Upper lobe of left lung (tissue), 6 donors: ENCODE results near the gene VPS13D. TPM values are rescaled to one million over a fixed set of nuclear protein-coding genes. Genes with fewer than 3 reads are reported as not detected.

Experiments used
- ATAC-seq, 2 donors: fragments of 200-7000 bp; cut with Tn5 transposase; one replicate each; pipeline ENCODE4 v1.9.1; 2022; ENCODE audit warnings: mild to moderate bottlenecking in 2 of 2, moderate library complexity in 2 of 2; ENCODE audit not compliant: low FRiP score in 2 of 2
- DNase-seq, 2 donors: peaks; one replicate each; pipeline ENCODE4 v3.0.0-alpha.2; 2019 to 2020
- H3K27ac ChIP-seq, 4 donors: fragments of 200-600 bp; sonication (generic); one replicate each; pipeline ENCODE4 v1.5.1; 2016 to 2019
- H3K27me3 ChIP-seq, 4 donors: fragments of 200-600 bp; sonication (generic); one replicate each; pipeline ENCODE4 v1.5.1; 2017 to 2019
- H3K36me3 ChIP-seq, 4 donors: fragments of 200-600 bp; sonication (generic); one replicate each; pipeline ENCODE4 v1.5.1; 2016 to 2019
- H3K4me1 ChIP-seq, 4 donors: fragments of 200-600 bp; sonication (generic); one replicate each; pipeline ENCODE4 v1.5.1; 2018 to 2019
- H3K4me3 ChIP-seq, 4 donors: fragments of 200-600 bp; sonication (generic); one replicate each; pipeline ENCODE4 v1.5.1; 2017 to 2019; ENCODE audit warnings: mild to moderate bottlenecking in 2 of 4, moderate library complexity in 1 of 4
- H3K9me3 ChIP-seq, 4 donors: fragments of 200-600 bp; sonication (generic); one replicate each; pipeline ENCODE4 v1.5.1; 2018 to 2019
- CTCF ChIP-seq, 6 experiments: fragments of 450-650 bp in 4 of 6; fragments of 200-600 bp in 2 of 6; sonication (generic) in 2 of 6; IDR thresholded peaks; one replicate each; pipeline ENCODE4 v1.5.1; 2016 to 2019; ENCODE audit warnings: antibody characterized with exemption in 6 of 6
- EP300 ChIP-seq, 4 donors: sonication (generic); formaldehyde crosslinking; IDR thresholded peaks; one replicate each; pipeline ENCODE4 v1.5.1; 2017; ENCODE audit warnings: antibody characterized with exemption in 4 of 4, control low read depth in 2 of 4
- POLR2A ChIP-seq, 4 donors: fragments of 450-650 bp; IDR thresholded peaks; one replicate each; pipeline ENCODE4 v1.5.1; 2016 to 2017; ENCODE audit warnings: antibody characterized with exemption in 4 of 4, mild to moderate bottlenecking in 2 of 4
- POLR2AphosphoS5 ChIP-seq, 2 donors: sonication (generic); formaldehyde crosslinking; IDR thresholded peaks; one replicate each; pipeline ENCODE4 v1.5.1; 2017; ENCODE audit warnings: antibody characterized with exemption in 2 of 2
- whole genome bisulfite sequencing, 2 donors: methylation state at CpG; one replicate each; pipeline ENCODE4 v1.1.5; 2017 to 2018; 5-methylcytosine and 5-hydroxymethylcytosine counted together
- total RNA-seq, 6 donors: library from RNA; depleted of rRNA in 4 of 6; stranded (reverse); fragments of >200 nt in 4 of 6; gene quantifications; one replicate each; pipeline versions ENCODE4 v1.1.0 to v1.2.1, GENCODE V29; 2016 to 2021
- donor health status: DM: no; HTN: no; CAD: no; lungs with moderate emphysema.
- donor health status: DM: no; HTN: yes; CAD: no; lungs with severe emphysema.

Gene VPS13D, protein sequence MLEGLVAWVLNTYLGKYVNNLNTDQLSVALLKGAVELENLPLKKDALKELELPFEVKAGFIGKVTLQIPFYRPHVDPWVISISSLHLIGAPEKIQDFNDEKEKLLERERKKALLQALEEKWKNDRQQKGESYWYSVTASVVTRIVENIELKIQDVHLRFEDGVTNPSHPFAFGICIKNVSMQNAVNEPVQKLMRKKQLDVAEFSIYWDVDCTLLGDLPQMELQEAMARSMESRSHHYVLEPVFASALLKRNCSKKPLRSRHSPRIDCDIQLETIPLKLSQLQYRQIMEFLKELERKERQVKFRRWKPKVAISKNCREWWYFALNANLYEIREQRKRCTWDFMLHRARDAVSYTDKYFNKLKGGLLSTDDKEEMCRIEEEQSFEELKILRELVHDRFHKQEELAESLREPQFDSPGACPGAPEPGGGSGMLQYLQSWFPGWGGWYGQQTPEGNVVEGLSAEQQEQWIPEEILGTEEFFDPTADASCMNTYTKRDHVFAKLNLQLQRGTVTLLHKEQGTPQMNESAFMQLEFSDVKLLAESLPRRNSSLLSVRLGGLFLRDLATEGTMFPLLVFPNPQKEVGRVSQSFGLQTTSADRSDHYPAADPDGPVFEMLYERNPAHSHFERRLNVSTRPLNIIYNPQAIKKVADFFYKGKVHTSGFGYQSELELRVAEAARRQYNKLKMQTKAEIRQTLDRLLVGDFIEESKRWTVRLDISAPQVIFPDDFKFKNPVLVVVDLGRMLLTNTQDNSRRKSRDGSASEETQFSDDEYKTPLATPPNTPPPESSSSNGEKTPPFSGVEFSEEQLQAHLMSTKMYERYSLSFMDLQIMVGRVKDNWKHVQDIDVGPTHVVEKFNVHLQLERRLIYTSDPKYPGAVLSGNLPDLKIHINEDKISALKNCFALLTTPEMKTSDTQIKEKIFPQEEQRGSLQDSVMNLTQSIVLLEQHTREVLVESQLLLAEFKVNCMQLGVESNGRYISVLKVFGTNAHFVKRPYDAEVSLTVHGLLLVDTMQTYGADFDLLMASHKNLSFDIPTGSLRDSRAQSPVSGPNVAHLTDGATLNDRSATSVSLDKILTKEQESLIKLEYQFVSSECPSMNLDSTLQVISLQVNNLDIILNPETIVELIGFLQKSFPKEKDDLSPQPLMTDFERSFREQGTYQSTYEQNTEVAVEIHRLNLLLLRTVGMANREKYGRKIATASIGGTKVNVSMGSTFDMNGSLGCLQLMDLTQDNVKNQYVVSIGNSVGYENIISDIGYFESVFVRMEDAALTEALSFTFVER (N-terminal part only)
- total RNA-seq = 100 to 1,000 TPM in 2 of 6 donors, 10 to 100 TPM in 4; 54.9 to 181 (median 87.9) TPM

DNA sequence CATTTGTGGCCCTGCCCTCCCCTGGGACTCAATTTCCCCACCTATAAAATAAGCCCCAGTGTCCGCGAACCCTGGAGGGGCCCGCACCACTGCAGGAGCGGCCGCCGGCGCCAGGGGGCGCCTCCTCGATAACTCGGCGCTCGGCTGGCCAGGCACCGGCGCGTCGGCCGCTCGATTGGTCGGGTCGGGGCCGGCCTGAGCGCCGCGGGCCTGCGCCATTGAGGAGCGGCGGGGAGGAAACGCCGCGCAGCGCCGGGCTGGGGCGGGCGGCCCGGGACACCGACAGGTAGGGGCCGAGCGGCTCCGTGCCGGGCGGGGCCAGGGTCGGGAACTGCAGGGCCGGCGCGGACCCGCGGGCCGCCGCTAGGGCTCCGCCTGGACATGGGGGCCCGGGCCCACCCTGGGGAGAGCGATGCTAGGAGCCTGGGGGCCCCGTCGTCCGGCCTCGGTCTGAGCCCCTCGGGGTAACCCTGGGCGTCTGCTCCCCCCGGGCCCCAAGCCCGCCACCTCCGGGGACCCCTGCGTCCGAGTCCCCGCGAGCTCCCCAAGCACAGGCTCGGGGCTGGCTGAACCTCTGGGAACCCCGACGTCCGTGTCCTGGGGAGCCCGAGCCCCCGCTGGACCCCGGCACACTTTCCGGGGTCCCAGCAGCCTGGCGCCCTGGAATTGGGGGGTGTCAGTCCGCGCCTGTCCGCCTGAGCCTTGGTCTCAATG, at the start of gene VPS13D:
TSS of gene VPS13D (plus strand) at position 196 of the 714 bp plus-strand sequence. CDS start 4,237 bp downstream, outside the sequence.
- ATAC-seq (peak; percentile 90 to 98), DNase-seq (peak; percentile 93 to 98)
- peak within 1 kb of the TSS; percentile 87 to 99 (median 96) for H3K4me3 ChIP-seq
- H3K36me3 ChIP-seq = peaks cover 0 to 10% (median 3%) of the 10 kb centered on the region in 4 donors
- WGBS, 2 donors = 0% methylated on average over 7 to 8 of the region's 77 CpGs
- no peaks in the 10 kb centered on the region for H3K9me3 ChIP-seq
- peaks cover 15 to 18% (median 16%) of the 10 kb centered on the region in 4 donors for H3K4me1 ChIP-seq
- H3K27me3 ChIP-seq = no peaks in the 10 kb centered on the region
- TF ChIP-seq POLR2AphosphoS5 (IDR thresholded peaks at IDR 0.05) = peak; percentile 39 to 62
- TF ChIP-seq POLR2A (IDR thresholded peaks at IDR 0.05) = peak in 3 of 4 donors; percentile 33 to 84 (median 57)
- peak; percentile 93 to 98 (median 97) for TF ChIP-seq CTCF (IDR thresholded peaks at IDR 0.05)
- TF ChIP-seq EP300 (IDR thresholded peaks at IDR 0.05) = no peak
- H3K27ac ChIP-seq = peak within 1 kb of the TSS; percentile 93 to 96 (median 93)

- DNase-seq (peak in 1 of 2 donors; percentile 98), ATAC-seq (peak; percentile 54 to 84)
- Histone ChIP-seq H3K4me3 (no peak overlapping the region), H3K36me3 (no peaks in the 10 kb centered on the region), H3K27me3 (no peaks in the 10 kb centered on the region), H3K27ac (peak overlapping the region; percentile 81 to 97 (median 95)), H3K9me3 (no peaks in the 10 kb centered on the region), H3K4me1 (peaks cover 93 to 99% (median 95%) of the 10 kb centered on the region in 4 donors)
- 23 to 51% methylated on average over 5 to 10 of the region's 10 CpGs for WGBS, 2 donors
- TF ChIP-seq POLR2AphosphoS5 (IDR thresholded peaks at IDR 0.05) = peak; percentile 82 to 84
- TF ChIP-seq EP300 (IDR thresholded peaks at IDR 0.05) = peak in 1 of 4 donors; percentile 90
- no peak for TF ChIP-seq CTCF (IDR thresholded peaks at IDR 0.05)
- peak in 2 of 4 donors; percentile 23 to 57 for TF ChIP-seq POLR2A (IDR thresholded peaks at IDR 0.05)
These were observed 49.5 kb upstream of the VPS13D start for GRCh38 chr1:12180315-12180714.

DNA sequence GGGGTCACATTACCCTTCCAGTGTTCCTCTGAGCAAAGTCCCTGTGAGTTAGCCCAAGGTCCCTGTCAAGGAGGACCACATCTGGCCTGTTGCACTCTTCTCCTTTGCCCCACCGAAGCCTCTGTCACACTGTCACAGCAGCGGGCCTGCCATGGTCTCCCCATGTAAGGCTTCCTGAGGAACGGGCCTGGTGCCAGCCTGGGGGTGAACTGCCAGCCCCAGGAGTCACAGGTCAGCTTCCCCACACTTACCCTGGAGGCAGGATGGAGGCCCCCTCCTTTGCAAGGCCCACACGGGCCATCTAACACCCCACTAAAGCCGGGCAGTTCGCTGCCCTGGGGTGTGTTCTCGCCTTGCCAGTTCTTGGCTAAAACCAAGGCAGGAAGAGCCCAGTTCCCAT, 48.9 kb upstream of the VPS13D start:
- Histone ChIP-seq H3K27me3 (no peaks in the 10 kb centered on the region), H3K9me3 (no peaks in the 10 kb centered on the region), H3K27ac (peak overlapping the region; percentile 81 to 97 (median 95)), H3K36me3 (no peaks in the 10 kb centered on the region), H3K4me1 (peaks cover 93 to 99% (median 95%) of the 10 kb centered on the region in 4 donors), H3K4me3 (no peak overlapping the region)
- WGBS, 2 donors = 65 to 80% methylated on average over 1 to 7 of the region's 7 CpGs
- no peak for ATAC-seq
- DNase-seq = peak in 1 of 2 donors; percentile 47
- TF ChIP-seq POLR2AphosphoS5 (IDR thresholded peaks at IDR 0.05) (no peak), EP300 (IDR thresholded peaks at IDR 0.05) (no peak), POLR2A (IDR thresholded peaks at IDR 0.05) (no peak), CTCF (IDR thresholded peaks at IDR 0.05) (no peak)

- DNase-seq = no peak
- 92 to 93% methylated on average over 3 to 7 of the region's 7 CpGs for WGBS, 2 donors
- Histone ChIP-seq H3K9me3 (no peaks in the 10 kb centered on the region), H3K36me3 (no peaks in the 10 kb centered on the region), H3K4me3 (no peak overlapping the region), H3K27me3 (no peaks in the 10 kb centered on the region), H3K27ac (peak overlapping the region; percentile 81 to 97 (median 95)), H3K4me1 (peaks cover 93 to 100% (median 95%) of the 10 kb centered on the region in 4 donors)
- TF ChIP-seq POLR2AphosphoS5 (IDR thresholded peaks at IDR 0.05) = no peak
- no peak for TF ChIP-seq CTCF (IDR thresholded peaks at IDR 0.05)
- TF ChIP-seq POLR2A (IDR thresholded peaks at IDR 0.05) = no peak
- TF ChIP-seq EP300 (IDR thresholded peaks at IDR 0.05) = no peak
- ATAC-seq = no peak
These were observed 48.3 kb upstream of the VPS13D start for GRCh38 chr1:12181568-12181967.
